Tibial nerve (tissue), 3 donors: ENCODE data around the gene SREBF2.

Experiments
- POLR2A ChIP-seq, 2 donors: fragments of 450-650 bp; IDR thresholded peaks; one replicate each; pipeline ENCODE4 v1.6.1; 2017; ENCODE audit warnings: antibody characterized with exemption in 2 of 2, mild to moderate bottlenecking in 2 of 2, moderate library complexity in 2 of 2
- TF ChIP-seq, protein P1 (sequence below), 5 experiments: fragments of 200-600 bp in 3 of 5; fragments of 450-650 bp in 2 of 5; sonication (generic) in 3 of 5; IDR thresholded peaks; one replicate each; pipeline ENCODE4 v1.5.1; 2016 to 2019; ENCODE audit warnings: antibody characterized with exemption in 5 of 5, mild to moderate bottlenecking in 3 of 5, moderate library complexity in 2 of 5

DNA sequence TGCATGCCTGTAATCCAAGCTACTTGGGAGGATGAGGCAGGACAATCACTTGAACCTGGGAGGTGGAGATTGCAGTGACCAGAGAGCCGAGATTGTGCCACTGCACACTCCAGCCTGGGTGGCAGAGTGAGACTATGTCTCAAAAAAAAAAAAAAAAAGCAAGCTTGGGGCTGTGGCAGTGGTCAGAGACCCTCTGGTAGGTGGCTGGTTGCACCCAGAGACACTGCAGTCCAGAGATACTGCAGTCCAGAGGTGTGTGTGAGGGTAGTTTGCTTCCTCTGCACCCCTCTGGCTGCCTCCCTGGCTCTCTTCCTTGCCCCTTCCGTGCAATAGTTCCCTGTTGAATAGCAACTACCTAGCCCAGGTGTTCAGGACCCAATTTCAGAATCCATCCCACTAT is 34.2 kb upstream of the SREBF2 start:
- TF ChIP-seq, protein P1, sequence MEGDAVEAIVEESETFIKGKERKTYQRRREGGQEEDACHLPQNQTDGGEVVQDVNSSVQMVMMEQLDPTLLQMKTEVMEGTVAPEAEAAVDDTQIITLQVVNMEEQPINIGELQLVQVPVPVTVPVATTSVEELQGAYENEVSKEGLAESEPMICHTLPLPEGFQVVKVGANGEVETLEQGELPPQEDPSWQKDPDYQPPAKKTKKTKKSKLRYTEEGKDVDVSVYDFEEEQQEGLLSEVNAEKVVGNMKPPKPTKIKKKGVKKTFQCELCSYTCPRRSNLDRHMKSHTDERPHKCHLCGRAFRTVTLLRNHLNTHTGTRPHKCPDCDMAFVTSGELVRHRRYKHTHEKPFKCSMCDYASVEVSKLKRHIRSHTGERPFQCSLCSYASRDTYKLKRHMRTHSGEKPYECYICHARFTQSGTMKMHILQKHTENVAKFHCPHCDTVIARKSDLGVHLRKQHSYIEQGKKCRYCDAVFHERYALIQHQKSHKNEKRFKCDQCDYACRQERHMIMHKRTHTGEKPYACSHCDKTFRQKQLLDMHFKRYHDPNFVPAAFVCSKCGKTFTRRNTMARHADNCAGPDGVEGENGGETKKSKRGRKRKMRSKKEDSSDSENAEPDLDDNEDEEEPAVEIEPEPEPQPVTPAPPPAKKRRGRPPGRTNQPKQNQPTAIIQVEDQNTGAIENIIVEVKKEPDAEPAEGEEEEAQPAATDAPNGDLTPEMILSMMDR (IDR thresholded peaks at IDR 0.05) = no peak
- TF ChIP-seq POLR2A (IDR thresholded peaks at IDR 0.05) = no peak
